Measurements from ENCODE around the gene ZDHHC14.

- TF ChIP-seq CTCF (IDR thresholded peaks at IDR 0.05; ENCODE audit: low read length), result no peak
- TF ChIP-seq EZH2 (optimal IDR thresholded peaks at IDR 0.05; ENCODE audit: low read depth, low read length), result no peak
These were observed 47.0 kb upstream of the ZDHHC14 start for GRCh38 chr6:157333956-157334355.
